Upper lobe of left lung (tissue), 6 donors: ENCODE results near the gene PARP9. TPM values are rescaled to one million over a fixed set of nuclear protein-coding genes. Genes with fewer than 3 reads are reported as not detected.
"Not testable (repeated sequence)": the region's sequence is repeated elsewhere in the genome, so short reads cannot be mapped to it uniquely, and the experiment has no call there.

Experiments
- ATAC-seq, 2 donors: fragments of 200-7000 bp; cut with Tn5 transposase; one replicate each; pipeline ENCODE4 v1.9.1; 2022; ENCODE audit warnings: mild to moderate bottlenecking in 2 of 2, moderate library complexity in 2 of 2; ENCODE audit not compliant: low FRiP score in 2 of 2
- DNase-seq, 2 donors: peaks; one replicate each; pipeline ENCODE4 v3.0.0-alpha.2; 2019 to 2020
- H3K27ac ChIP-seq, 4 donors: fragments of 200-600 bp; sonication (generic); one replicate each; pipeline ENCODE4 v1.5.1; 2016 to 2019
- H3K27me3 ChIP-seq, 4 donors: fragments of 200-600 bp; sonication (generic); one replicate each; pipeline ENCODE4 v1.5.1; 2017 to 2019
- H3K36me3 ChIP-seq, 4 donors: fragments of 200-600 bp; sonication (generic); one replicate each; pipeline ENCODE4 v1.5.1; 2016 to 2019
- H3K4me1 ChIP-seq, 4 donors: fragments of 200-600 bp; sonication (generic); one replicate each; pipeline ENCODE4 v1.5.1; 2018 to 2019
- H3K4me3 ChIP-seq, 4 donors: fragments of 200-600 bp; sonication (generic); one replicate each; pipeline ENCODE4 v1.5.1; 2017 to 2019; ENCODE audit warnings: mild to moderate bottlenecking in 2 of 4, moderate library complexity in 1 of 4
- H3K9me3 ChIP-seq, 4 donors: fragments of 200-600 bp; sonication (generic); one replicate each; pipeline ENCODE4 v1.5.1; 2018 to 2019
- EP300 ChIP-seq, 4 donors: sonication (generic); formaldehyde crosslinking; IDR thresholded peaks; one replicate each; pipeline ENCODE4 v1.5.1; 2017; ENCODE audit warnings: antibody characterized with exemption in 4 of 4, control low read depth in 2 of 4
- POLR2A ChIP-seq, 4 donors: fragments of 450-650 bp; IDR thresholded peaks; one replicate each; pipeline ENCODE4 v1.5.1; 2016 to 2017; ENCODE audit warnings: antibody characterized with exemption in 4 of 4, mild to moderate bottlenecking in 2 of 4
- POLR2AphosphoS5 ChIP-seq, 2 donors: sonication (generic); formaldehyde crosslinking; IDR thresholded peaks; one replicate each; pipeline ENCODE4 v1.5.1; 2017; ENCODE audit warnings: antibody characterized with exemption in 2 of 2
- WGBS, 2 donors: methylation state at CpG; one replicate each; pipeline ENCODE4 v1.1.5; 2017 to 2018; 5-methylcytosine and 5-hydroxymethylcytosine counted together
- total RNA-seq, 6 donors: library from RNA; depleted of rRNA in 4 of 6; stranded (reverse); fragments of >200 nt in 4 of 6; gene quantifications; one replicate each; pipeline versions ENCODE4 v1.1.0 to v1.2.1, GENCODE V29; 2016 to 2021
- TF ChIP-seq, protein P1 (sequence below), 6 experiments: fragments of 450-650 bp in 4 of 6; fragments of 200-600 bp in 2 of 6; sonication (generic) in 2 of 6; IDR thresholded peaks; one replicate each; pipeline ENCODE4 v1.5.1; 2016 to 2019; ENCODE audit warnings: antibody characterized with exemption in 6 of 6
- donor health status: DM: no; HTN: no; CAD: no; lungs with moderate emphysema.
- donor health status: DM: no; HTN: yes; CAD: no; lungs with severe emphysema.

The PARP9 gene
- total RNA-seq, 6 donors from 2014 or later: 49.2 to 70.8 (median 58.0) TPM

DNA sequence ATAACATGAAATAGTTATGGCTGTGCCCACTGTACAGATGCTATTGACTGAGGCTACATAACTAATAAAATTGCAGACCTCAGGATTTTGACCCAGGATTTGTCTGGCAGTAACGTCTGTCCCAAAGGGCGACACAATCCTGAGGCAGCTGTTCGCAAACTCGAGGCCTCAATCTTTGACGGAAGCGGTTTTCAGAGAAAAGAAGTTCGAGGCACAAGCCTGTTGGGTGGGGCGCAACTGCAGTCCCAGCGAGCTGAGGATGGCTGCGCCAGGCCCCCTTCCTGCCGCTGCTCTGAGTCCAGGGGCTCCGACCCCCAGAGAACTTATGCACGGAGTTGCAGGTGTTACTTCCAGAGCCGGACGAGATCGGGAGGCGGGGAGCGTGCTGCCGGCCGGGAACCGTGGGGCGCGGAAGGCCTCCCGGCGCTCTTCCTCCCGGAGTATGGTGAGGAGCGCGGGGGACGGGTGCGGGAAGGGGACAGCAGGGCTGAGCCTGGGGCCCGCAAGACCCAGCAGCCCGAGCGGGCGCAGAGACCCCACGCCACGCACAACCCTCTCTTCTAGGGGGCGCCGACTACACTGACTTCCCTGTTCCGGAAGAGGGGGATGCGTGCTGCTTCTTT is 13.4 kb upstream of the PARP9 start, which contains the start of gene PARP15:
Gene PARP15, plus strand, starts transcription at position 242 of the 623 bp plus-strand sequence. Its CDS starts 18 bp downstream, at position 260.
- peaks cover 8 to 13% (median 10%) of the 10 kb centered on the region in 4 donors for H3K9me3 ChIP-seq
- H3K4me1 ChIP-seq: peaks cover 10 to 26% (median 17%) of the 10 kb centered on the region in 4 donors
- 7 to 8% methylated on average over 14 to 36 of the region's 40 CpGs for WGBS, 2 donors
- TF ChIP-seq, protein P1, sequence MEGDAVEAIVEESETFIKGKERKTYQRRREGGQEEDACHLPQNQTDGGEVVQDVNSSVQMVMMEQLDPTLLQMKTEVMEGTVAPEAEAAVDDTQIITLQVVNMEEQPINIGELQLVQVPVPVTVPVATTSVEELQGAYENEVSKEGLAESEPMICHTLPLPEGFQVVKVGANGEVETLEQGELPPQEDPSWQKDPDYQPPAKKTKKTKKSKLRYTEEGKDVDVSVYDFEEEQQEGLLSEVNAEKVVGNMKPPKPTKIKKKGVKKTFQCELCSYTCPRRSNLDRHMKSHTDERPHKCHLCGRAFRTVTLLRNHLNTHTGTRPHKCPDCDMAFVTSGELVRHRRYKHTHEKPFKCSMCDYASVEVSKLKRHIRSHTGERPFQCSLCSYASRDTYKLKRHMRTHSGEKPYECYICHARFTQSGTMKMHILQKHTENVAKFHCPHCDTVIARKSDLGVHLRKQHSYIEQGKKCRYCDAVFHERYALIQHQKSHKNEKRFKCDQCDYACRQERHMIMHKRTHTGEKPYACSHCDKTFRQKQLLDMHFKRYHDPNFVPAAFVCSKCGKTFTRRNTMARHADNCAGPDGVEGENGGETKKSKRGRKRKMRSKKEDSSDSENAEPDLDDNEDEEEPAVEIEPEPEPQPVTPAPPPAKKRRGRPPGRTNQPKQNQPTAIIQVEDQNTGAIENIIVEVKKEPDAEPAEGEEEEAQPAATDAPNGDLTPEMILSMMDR (IDR thresholded peaks at IDR 0.05): no peak
- TF ChIP-seq POLR2A (IDR thresholded peaks at IDR 0.05) (peak in 1 of 4 donors; percentile 56), EP300 (IDR thresholded peaks at IDR 0.05) (no peak)
- H3K27me3 ChIP-seq: no peaks in the 10 kb centered on the region
- H3K4me3 ChIP-seq: peak within 1 kb of the TSS; percentile 37 to 61 (median 48)
- peaks cover 0 to 12% (median 3%) of the 10 kb centered on the region in 4 donors for H3K36me3 ChIP-seq
- H3K27ac ChIP-seq: peak within 1 kb of the TSS; percentile 46 to 84 (median 62)
- DNase-seq (peak in 1 of 2 donors; percentile 86), ATAC-seq (peak; percentile 55 to 78)

DNA sequence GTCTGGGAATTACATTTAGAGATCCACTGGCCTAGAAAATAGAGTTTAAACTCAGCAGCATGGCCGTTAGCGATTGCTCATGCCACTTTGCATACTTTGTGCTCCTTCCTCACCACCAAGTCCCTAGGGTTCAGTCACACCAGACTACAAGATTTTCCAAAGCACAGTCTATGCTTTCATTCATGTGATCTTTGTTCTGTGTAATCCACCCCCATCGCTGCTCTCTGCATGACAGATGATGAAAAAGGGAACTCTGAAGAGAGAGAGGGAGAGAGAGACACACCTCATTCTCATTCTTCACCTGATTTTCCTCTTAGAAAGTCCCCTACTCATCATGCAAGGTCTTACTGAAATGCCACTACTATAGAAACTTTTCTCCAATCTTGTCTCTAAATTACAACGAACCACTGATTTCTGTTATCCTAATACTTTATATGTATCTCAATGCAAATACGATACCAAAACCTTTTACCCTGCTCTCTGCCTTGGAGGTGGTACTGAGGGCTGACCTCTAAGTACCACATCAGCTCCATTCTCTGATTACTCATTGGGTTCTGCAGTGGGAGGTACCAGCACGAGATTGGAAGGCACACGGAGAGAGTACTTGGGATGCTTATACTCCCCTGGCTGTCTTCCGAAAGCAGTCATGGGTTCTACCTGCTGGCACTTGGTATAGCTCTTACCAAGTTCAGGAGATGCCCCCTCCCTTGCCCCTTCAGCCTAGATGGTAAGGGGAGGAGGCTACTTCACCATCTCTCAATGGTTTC is 12.3 kb upstream of the PARP9 start:
- H3K27me3 ChIP-seq: no peaks in the 10 kb centered on the region
- 75 to 76% methylated on average over 8 of the region's 8 CpGs for WGBS, 2 donors
- H3K4me1 ChIP-seq: peaks cover 10 to 26% (median 18%) of the 10 kb centered on the region in 4 donors
- no peak overlapping the region for H3K27ac ChIP-seq
- H3K36me3 ChIP-seq: peaks cover 5 to 23% (median 13%) of the 10 kb centered on the region in 4 donors
- ATAC-seq: peak in 1 of 2 donors; percentile 3
- TF ChIP-seq POLR2A (IDR thresholded peaks at IDR 0.05) (peak in 1 of 4 donors; percentile 14), EP300 (IDR thresholded peaks at IDR 0.05) (no peak)
- DNase-seq: no peak
- H3K9me3 ChIP-seq: peaks cover 0 to 1% (median 0%) of the 10 kb centered on the region in 4 donors
- no peak overlapping the region for H3K4me3 ChIP-seq

DNA sequence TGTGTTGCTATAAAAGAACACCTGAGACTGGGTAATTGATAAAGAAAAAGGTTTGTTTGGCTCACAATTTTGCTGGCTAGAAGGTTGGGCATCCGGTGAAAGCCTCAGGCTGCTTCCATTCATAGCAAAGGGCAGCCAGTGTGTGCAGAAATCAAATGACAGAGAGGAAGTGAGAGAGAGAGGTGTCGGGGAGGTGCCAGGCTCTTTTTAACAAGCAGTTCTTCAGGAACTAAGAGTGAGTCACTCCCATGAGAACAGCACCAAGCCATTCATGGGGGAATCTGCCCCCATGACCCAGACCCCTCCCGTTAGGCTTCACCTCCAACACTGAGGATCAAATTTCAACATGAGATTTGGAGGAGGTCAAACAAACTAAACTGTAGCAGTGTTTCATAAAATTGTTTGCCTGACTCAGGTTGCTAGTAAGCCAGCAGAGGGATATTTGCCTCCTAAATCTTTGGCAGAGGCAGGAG is 8.9 kb upstream of the PARP9 start:
- peak; percentile 58 to 87 for ATAC-seq
- H3K4me1 ChIP-seq: peaks cover 12 to 43% (median 33%) of the 10 kb centered on the region in 4 donors
- no peaks in the 10 kb centered on the region for H3K9me3 ChIP-seq
- 37 to 45% methylated on average over 3 of the region's 3 CpGs for WGBS, 2 donors
- TF ChIP-seq EP300 (IDR thresholded peaks at IDR 0.05) (peak in 1 of 4 donors; percentile 46), POLR2A (IDR thresholded peaks at IDR 0.05) (no peak), POLR2AphosphoS5 (IDR thresholded peaks at IDR 0.05) (peak in 1 of 2 donors; percentile 22)
- H3K36me3 ChIP-seq: peaks cover 5 to 57% (median 26%) of the 10 kb centered on the region in 4 donors
- H3K4me3 ChIP-seq: no peak overlapping the region
- H3K27me3 ChIP-seq: no peaks in the 10 kb centered on the region
- H3K27ac ChIP-seq: peak overlapping the region; percentile 36 to 55 (median 46)
- peak in 1 of 2 donors; percentile 76 for DNase-seq

DNA sequence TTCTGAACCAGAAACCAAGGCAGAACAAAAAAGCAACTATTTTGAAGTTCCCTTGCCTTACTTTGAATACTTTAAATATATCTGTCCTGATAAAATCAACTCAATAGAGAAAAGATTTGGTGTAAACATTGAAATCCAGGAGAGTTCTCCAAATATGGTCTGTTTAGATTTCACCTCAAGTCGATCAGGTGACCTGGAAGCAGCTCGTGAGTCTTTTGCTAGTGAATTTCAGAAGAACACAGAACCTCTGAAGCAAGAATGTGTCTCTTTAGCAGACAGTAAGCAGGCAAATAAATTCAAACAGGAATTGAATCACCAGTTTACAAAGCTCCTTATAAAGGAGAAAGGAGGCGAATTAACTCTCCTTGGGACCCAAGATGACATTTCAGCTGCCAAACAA is 4.7 kb upstream of the PARP9 start:
- WGBS, 2 donors: 48 to 60% methylated on average over 3 of the region's 3 CpGs
- H3K36me3 ChIP-seq: peaks cover 5 to 78% (median 32%) of the 10 kb centered on the region in 4 donors
- no peak overlapping the region for H3K4me3 ChIP-seq
- DNase-seq (peak in 1 of 2 donors; percentile 56), ATAC-seq (no peak)
- no peaks in the 10 kb centered on the region for H3K9me3 ChIP-seq
- H3K27ac ChIP-seq: peak overlapping the region; percentile 5 to 68 (median 45)
- no peaks in the 10 kb centered on the region for H3K27me3 ChIP-seq
- TF ChIP-seq, protein P1 (IDR thresholded peaks at IDR 0.05): no peak
- no peak for TF ChIP-seq EP300 (IDR thresholded peaks at IDR 0.05)
- TF ChIP-seq POLR2AphosphoS5 (IDR thresholded peaks at IDR 0.05): no peak
- TF ChIP-seq POLR2A (IDR thresholded peaks at IDR 0.05): peak in 1 of 4 donors; percentile 25
- H3K4me1 ChIP-seq: peaks cover 33 to 55% (median 40%) of the 10 kb centered on the region in 4 donors

DNA sequence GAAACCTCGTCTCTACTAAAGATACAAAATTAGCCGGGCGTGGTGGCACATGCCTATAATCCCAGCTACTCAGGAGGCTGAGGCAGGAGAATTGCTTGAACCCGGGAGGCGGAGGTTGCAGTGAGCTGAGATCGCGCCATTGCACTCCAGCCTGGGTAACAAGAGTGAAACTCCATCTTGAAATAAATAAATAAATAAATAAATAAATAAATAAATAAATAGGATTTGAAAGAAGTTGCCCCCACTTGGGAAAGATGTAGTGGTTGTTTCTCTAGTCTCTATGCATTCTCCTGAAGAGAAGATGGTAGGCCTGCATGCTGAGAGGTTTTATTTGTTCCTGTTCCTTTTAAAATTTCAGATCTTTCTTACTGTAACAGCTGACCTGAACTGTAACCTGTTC is 4.0 kb upstream of the PARP9 start:
- Histone ChIP-seq H3K4me1 (peaks cover 33 to 54% (median 39%) of the 10 kb centered on the region in 4 donors), H3K27ac (peak overlapping the region; percentile 5 to 68 (median 47)), H3K36me3 (peaks cover 5 to 72% (median 32%) of the 10 kb centered on the region in 4 donors)
- 96 to 100% methylated on average over 7 of the region's 7 CpGs for WGBS, 2 donors
- not testable (repeated sequence) for H3K27me3 ChIP-seq, ATAC-seq, H3K4me3 ChIP-seq, H3K9me3 ChIP-seq, DNase-seq

DNA sequence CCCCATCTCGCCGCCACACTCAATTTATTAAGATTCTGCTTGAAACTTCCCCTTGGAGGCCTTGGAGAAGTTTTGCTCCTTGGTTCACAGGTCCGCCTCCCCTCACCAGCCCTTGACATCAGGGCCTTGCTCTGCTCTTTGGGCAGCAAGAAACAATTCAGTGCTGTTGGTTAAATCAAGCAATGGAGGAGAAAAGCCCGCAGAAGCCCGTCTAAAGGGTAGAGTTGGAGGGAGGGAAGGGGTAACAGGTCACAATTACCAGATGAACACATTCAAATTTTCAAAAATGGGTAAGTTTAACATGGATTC is 429 bp downstream of the PARP9 start:
- H3K27me3 ChIP-seq: no peaks in the 10 kb centered on the region
- no peaks in the 10 kb centered on the region for H3K9me3 ChIP-seq
- TF ChIP-seq, protein P1 (IDR thresholded peaks at IDR 0.05): no peak
- TF ChIP-seq POLR2AphosphoS5 (IDR thresholded peaks at IDR 0.05): no peak
- TF ChIP-seq POLR2A (IDR thresholded peaks at IDR 0.05): no peak
- no peak for TF ChIP-seq EP300 (IDR thresholded peaks at IDR 0.05)
- H3K4me1 ChIP-seq: peaks cover 45 to 56% (median 51%) of the 10 kb centered on the region in 4 donors
- peak in 1 of 2 donors; percentile 45 for ATAC-seq
- H3K36me3 ChIP-seq: peaks cover 4 to 40% (median 14%) of the 10 kb centered on the region in 4 donors
- peak overlapping the region; percentile 53 to 93 (median 73) for H3K4me3 ChIP-seq
- peak overlapping the region; percentile 94 to 99 (median 96) for H3K27ac ChIP-seq
- WGBS, 2 donors: 12 to 18% methylated on average over 5 of the region's 5 CpGs
- peak in 1 of 2 donors; percentile 37 for DNase-seq
